ENCODE measurements around the gene DIAPH2. TPM values are rescaled to one million over a fixed set of nuclear protein-coding genes. Genes with fewer than 3 reads are reported as not detected.
"Not testable (repeated sequence)": the region's sequence is repeated elsewhere in the genome, so short reads cannot be mapped to it uniquely, and the experiment has no call there.

Gene DIAPH2
- total RNA-seq, 2 donors from 2014 or later: 29.6 to 31.5 TPM

DNA sequence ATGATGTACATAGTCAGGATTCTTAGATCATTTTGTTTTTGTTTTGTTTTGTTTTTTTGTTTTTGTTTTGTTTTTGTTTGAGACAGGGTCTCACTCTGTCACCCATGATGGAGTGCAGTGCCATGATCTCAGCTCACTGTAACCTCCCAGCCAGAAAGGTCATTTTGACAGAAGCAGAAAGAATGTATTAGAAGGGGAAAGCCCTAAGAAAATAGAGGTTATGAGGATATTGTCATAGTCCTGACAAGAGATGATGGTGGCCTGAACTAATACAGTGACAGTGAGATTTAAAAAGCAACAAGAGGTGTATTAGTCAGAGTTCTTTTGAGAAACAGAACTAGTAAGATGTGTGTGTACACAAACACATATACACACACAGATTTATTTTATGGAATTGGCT lies 702.4 kb downstream of the DIAPH2 start:
- intact Hi-C loops (cut with DNase I, micrococcal nuclease): no loop called here
- ATAC-seq (no peak), DNase-seq (no peak)

DNA sequence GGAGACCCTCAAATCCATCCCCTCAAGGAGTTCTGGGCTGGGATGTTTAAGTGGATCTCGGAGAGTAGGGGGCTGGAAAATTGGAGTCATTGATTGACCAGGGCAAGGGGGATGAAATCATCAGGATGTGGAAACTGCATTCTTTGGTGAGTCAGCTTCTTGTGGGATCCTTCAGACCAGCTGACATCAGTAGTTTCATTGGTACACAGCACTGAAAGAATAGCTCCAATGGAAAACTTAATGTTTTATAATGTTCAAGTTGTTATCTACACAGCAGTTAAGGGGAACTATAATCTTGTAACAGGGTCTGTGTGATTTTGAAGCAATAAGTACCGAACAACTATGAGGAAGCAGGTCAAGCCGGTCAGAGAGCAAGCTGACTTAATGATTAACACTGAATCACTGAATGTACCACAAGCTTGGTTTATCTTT lies 705.1 kb downstream of the DIAPH2 start:
- intact Hi-C loops (cut with DNase I, micrococcal nuclease): no loop called here
- ATAC-seq (no peak), DNase-seq (no peak)

DNA sequence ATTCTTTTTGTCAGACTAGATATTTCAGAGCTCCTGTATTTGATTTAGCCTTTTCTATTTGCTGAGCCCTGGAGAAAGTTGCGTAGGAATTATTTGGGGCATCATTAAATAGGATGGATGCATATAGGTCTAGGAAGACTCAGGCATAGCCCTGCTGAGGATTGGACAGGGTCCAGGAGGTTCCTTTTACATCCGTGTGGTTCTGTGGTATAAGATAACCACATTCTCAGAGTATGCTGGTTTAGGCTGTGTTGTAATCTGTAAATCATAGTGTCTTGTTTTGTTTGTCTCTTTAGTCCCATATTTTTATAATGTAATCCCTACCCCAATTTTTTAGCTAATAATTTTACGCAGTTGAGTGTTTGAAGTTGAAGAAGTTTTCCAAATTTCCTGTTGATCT lies 712.7 kb downstream of the DIAPH2 start:
- ATAC-seq (no peak), DNase-seq (no peak)
- intact Hi-C loops (cut with DNase I, micrococcal nuclease): no loop called here

GRCh38 chrX:97398030-97398551 lies 713.4 kb downstream of the DIAPH2 start:
- intact Hi-C loops (cut with DNase I, micrococcal nuclease): no loop called here
- DNase-seq: no peak
- ATAC-seq: no peak

- intact Hi-C loops (cut with DNase I, micrococcal nuclease): no loop called here
- DNase-seq: no peak
- no peak for ATAC-seq
These were observed 714.8 kb downstream of the DIAPH2 start for GRCh38 chrX:97399400-97399799.

DNA sequence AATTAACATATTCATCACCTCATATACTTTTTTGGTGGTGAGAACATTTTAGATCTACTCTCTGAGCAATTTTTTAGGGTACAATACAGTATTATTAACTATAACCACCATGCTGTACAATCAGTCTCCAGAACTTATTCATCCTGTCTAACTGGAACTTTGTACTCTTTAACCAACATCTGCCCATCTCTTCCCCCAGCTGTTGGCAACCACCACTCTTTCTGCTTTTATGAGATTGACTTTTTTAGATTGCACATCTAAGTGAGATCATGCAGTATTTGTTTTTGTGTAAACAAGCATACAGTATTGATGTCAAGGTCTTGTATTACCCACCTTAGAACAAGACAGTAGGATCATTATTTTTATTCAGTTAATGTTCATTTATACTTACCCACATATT lies 715.9 kb downstream of the DIAPH2 start:
- DNase-seq (no peak), ATAC-seq (peak; percentile 48)

GRCh38 chrX:97401154-97401553 lies 716.5 kb downstream of the DIAPH2 start:
- intact Hi-C loops (cut with DNase I, micrococcal nuclease): no loop called here
- ATAC-seq (peak; percentile 52), DNase-seq (peak in 1 of 2 donors; percentile 6)

More for the DNA sequence above, 715.9 kb downstream of the DIAPH2 start:
- intact Hi-C loops (cut with DNase I, micrococcal nuclease): no loop called here

DNA sequence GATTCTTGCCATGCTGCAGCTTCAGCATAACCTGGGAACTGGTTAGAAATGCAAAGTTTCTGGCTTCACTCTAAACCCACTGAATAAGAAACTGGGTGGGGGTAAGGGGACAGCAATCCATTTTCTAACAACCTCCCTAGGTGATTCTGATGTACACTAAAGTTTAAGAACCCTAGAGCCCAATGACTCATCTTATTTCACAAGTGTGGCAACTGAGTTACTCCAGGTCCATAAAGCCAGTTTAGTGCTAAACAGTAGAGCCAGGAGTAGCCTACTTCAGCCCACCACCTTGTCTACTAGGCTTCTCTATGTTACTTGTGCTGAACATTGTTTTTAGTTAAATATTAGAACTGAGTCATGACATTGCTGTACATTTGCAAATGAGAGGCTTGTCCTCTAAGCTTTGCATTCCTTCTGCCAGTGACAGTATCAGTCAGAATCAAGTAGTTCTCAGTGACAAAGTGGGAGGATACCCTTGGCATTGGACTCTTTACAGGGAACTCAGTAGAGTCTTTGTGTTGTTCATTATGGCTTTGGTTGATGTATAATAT lies 717.0 kb downstream of the DIAPH2 start:
- no peak for ATAC-seq
- no peak for DNase-seq
- intact Hi-C loops (cut with DNase I, micrococcal nuclease): no loop called here

DNA sequence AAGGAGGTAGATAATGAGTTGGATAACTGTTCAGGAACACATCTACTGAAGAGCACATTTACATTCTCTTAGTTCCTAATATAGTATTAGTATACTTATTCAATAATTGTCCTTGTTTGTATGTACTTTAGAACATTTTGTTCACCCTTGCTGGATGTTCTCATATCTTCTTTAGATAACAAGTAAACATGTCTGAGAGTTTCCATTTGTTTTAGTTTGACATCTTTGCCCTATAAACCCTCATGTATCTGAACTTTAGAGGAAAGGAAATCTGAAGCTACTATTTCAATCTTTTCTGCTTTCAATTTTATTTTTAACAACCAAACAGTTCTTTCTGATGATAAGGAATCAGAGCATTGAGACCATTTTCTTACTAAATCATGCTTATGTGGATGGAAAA lies 717.7 kb downstream of the DIAPH2 start:
- intact Hi-C loops (cut with DNase I, micrococcal nuclease): no loop called here
- ATAC-seq (no peak), DNase-seq (no peak)

DNA sequence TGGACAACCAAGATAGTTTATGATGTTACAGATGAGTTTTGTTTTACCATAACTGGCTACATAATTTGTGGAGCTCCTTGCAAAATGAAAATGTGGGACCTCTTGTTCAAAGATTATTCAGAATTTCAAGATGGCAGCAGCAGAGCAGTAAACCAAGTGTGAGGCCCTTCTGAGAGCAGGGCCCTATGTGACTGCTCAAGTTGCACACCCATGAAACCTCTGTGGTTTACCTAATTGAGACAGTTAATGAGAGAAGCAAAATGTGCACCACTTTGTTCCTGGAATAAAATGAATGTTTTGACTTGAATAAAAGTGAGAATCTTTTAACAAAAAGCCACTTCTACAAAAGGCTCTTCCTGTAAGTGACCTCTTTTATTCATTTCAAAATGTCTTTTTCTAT lies 718.3 kb downstream of the DIAPH2 start:
- intact Hi-C loops (cut with DNase I, micrococcal nuclease): no loop called here
- no peak for DNase-seq
- no peak for ATAC-seq

- ATAC-seq (no peak), DNase-seq (no peak)
- intact Hi-C loops (cut with DNase I, micrococcal nuclease): no loop called here
These were observed 720.5 kb downstream of the DIAPH2 start for GRCh38 chrX:97405031-97405660.

DNA sequence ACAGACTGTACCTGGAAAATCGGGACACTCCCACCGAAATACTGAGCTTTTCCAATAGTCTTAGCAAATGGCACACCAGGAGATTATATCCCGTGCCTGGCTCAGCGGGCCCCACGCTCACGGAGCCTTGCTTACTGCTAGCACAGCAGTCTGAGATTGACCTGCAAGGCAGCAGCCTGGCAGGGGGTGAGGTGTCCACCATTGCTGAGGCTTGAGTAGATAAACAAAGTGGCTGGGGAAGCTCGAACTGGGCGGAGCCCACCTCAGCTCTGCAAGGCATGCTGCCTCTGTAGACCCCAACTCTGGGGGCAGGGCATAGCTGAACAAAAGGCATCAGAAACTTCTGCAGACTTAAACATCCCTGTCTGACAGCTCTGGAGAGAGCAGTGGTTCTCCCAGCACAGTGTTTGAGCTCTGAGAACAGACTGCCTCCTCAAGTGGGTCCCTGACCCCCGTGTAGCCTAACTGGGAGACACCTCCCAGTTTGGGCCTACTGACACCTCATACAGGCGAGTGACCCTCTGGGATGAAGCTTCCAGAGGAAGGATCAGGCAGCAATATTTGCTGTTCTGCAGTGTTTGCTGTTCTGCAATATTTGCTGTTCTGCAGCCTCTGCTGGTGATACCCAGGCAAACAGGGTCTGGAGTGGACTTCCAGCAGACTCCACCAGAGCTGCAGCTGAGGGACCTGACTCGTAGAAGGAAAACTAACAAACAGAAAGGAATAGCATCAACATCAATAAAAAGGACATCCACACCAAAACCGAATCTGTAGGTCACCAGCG lies 725.2 kb downstream of the DIAPH2 start:
- intact Hi-C loops (cut with DNase I, micrococcal nuclease); ATAC-seq; DNase-seq: not testable (repeated sequence)

DNA sequence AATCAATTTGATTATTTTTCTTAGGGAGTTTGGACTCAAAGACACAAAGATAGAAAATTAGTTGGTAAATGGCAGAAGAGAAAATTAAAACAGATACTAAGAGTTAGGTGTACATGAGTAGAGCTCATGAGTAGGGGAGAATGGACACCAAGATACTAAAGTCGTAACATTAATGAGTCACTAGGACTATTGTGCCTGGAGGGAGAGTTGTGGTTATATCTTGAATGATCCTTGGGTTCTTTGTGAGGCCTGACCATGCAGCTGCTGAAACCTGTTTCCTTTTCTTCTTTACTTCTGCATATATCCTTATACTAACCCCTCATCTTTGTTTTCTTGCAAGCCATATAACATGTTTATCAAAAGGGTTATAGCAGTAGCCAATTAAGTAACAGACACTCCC lies 731.8 kb downstream of the DIAPH2 start:
- intact Hi-C loops (cut with DNase I, micrococcal nuclease): no loop called here
- no peak for ATAC-seq
- no peak for DNase-seq

DNA sequence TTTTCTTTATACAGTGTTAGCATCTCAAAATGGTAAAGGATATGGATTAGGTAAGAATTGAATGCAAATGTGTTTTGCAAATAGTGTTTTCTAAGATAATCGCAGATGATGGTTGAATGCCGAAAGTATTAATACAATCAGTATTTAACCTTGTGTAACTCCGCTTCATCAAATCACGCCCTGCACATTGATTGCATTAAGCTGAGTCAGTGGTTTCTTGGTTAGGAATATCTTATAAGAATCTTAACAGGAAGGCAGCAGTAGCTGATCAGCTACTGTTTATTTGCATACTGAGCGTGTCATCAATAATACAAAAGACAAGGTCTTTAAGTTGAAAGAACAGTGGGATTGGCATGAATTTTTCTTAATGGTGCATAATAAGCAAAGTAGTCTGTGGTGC lies 744.5 kb downstream of the DIAPH2 start:
- intact Hi-C loops (cut with DNase I, micrococcal nuclease): no loop called here
- no peak for ATAC-seq

DNA sequence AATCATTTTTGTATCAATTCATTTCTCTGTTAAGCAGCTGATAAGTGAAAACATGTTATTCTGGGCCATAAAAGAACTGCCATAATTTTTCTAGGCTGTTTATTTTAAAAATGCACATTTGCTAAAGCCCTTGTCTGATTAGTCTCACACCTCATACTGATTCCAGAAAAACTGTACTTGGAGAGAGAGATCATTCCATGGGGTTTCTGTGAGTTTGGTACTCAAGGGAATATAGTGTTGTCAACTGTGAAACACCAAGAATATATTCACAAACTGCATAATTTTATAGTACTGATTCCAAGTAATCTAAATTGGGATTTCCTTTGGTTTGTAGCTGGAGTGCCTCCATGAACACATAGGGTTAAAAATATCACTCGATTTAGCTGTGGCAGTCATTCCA lies 746.6 kb downstream of the DIAPH2 start:
- ATAC-seq: no peak
- DNase-seq: no peak

More for the DNA sequence above, 744.5 kb downstream of the DIAPH2 start:
- no peak for DNase-seq

DNA sequence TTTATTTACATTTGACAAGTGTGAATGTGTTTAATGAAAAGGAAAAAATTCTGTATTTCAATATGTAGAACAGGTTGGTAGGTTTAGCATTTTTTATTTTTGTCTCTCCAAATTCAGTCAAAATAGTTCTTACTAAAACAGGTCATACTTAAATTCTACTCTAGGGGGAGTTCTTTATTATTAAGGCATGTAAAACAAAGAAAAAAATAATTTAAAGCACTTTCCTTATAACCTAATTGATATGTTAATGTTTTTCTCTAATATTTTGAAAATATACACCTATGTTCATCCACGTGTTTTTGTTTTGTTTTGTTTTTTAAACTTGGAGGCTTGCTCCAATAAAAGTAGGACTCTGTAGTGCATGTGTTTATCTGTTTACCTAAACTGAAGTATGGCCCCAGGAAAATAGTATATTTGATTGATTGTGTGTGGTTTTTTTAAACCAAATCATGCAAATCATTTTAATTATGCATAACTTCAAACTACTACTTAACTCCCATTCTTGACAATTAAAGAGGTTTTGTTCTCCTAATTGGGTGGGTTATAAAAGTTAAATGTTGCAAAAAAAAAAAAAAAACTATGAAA lies 761.7 kb downstream of the DIAPH2 start:
- ATAC-seq: no peak
- intact Hi-C loops (cut with DNase I, micrococcal nuclease): no loop called here
- no peak for DNase-seq

More for the DNA sequence above, 746.6 kb downstream of the DIAPH2 start:
- intact Hi-C loops (cut with DNase I, micrococcal nuclease): no loop called here

GRCh38 chrX:97447306-97447705 lies 762.7 kb downstream of the DIAPH2 start:
- intact Hi-C loops (cut with DNase I, micrococcal nuclease): no loop called here
- no peak for DNase-seq
- ATAC-seq: no peak

- intact Hi-C loops (cut with DNase I, micrococcal nuclease): no loop called here
- DNase-seq (no peak), ATAC-seq (no peak)
These were observed 767.6 kb downstream of the DIAPH2 start for GRCh38 chrX:97452283-97452682.

- DNase-seq (no peak), ATAC-seq (no peak)
- intact Hi-C loops (cut with DNase I, micrococcal nuclease): no loop called here
These were observed 777.1 kb downstream of the DIAPH2 start for GRCh38 chrX:97461763-97462162.

DNA sequence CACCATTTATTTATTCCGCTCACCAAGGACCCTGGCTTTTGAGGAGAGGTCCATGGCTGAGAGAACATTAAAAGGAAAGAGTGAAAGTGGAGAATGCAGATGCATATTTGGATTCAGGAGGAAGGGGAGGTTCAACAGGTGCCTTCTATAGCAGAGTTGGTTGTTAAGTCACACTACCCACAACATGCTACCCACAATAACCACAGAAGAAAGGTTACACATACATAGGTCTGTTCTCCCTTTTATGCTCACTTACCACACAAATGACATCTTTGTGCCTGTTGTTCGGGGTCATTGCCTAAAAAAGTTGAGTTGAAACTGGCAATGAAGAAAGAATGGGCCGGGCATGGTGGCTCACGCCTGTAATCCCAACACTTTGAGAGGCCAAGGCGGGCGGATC lies 786.4 kb downstream of the DIAPH2 start:
- intact Hi-C loops (cut with DNase I, micrococcal nuclease): no loop called here
- ATAC-seq (no peak), DNase-seq (no peak)

All from left colon (tissue), 2 donors.